SJCRH30 (cell line): ENCODE results near the gene KCNA10. TPM values are rescaled to one million over a fixed set of nuclear protein-coding genes. Genes with fewer than 3 reads are reported as not detected.

Source experiments
- DNase-seq, 2 experiments: peaks; one replicate each; pipeline ENCODE4 v3.0.0-alpha.2; 2015 to 2020
- H3K27ac ChIP-seq: fragments of 250-450 bp; sonication (Bioruptor Pico); 2 replicates; pipeline ENCODE4 v1.5.1; 2020; ENCODE audit warnings: mild to moderate bottlenecking, moderate library complexity
- H3K27me3 ChIP-seq: fragments of 250-450 bp; sonication (Bioruptor Pico); 2 replicates; pipeline ENCODE4 v1.5.1; 2020; ENCODE audit warnings: mild to moderate bottlenecking, moderate library complexity
- H3K36me3 ChIP-seq: fragments of 250-450 bp; sonication (Bioruptor Pico); 2 replicates; pipeline ENCODE4 v1.5.1; 2020; ENCODE audit warnings: mild to moderate bottlenecking, moderate library complexity
- H3K4me1 ChIP-seq: fragments of 250-450 bp; sonication (Bioruptor Pico); 2 replicates; pipeline ENCODE4 v1.5.1; 2020; ENCODE audit warnings: mild to moderate bottlenecking, moderate library complexity
- H3K4me3 ChIP-seq: fragments of 250-450 bp; sonication (Bioruptor Pico); 2 replicates; pipeline ENCODE4 v1.5.1; 2020; ENCODE audit warnings: mild to moderate bottlenecking, moderate library complexity
- H3K9me3 ChIP-seq: fragments of 250-450 bp; sonication (Bioruptor Pico); replicated peaks from 2 replicates; pipeline ENCODE4 v1.5.1; 2020; ENCODE audit warnings: mild to moderate bottlenecking, moderate library complexity
- total RNA-seq: library from RNA; depleted of rRNA; stranded (reverse); fragments of >200 nt; shearing (Covaris generic); gene quantifications from 2 replicates; pipeline ENCODE4 v1.2.3, GENCODE V29; 2014

Gene KCNA10
- total RNA-seq, 1 experiment from 2014 or later: not detected

DNA sequence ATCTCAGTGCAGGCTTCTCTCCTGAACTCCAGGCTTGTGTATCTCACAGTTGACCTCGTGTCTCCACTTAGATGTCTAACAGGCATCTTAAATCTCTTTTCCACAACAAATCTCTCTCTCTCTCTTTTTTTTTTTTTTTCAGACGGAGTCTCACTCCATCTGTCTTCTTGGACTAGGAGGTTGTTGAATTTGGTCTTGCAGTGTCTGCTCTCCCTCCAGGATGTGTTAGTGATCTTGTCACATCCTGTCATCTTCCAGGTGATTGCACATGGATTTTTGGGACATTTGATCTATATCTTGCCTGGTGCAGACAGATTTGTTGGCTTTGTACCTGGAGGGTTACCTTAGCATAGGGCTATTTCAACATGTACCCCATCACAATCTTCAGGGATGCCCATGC lies 26.5 kb upstream of the KCNA10 start:
- Histone ChIP-seq H3K36me3 (no peaks in the 10 kb centered on the region), H3K27ac (no peak overlapping the region), H3K27me3 (peaks cover 9% of the 10 kb centered on the region; the same call in 1 of the 2 replicates), H3K9me3 (no peaks in the 10 kb centered on the region), H3K4me1 (no peaks in the 10 kb centered on the region), H3K4me3 (no peak overlapping the region)
- no peak for DNase-seq

- Histone ChIP-seq H3K4me3 (no peak overlapping the region), H3K27me3 (peaks cover 9% of the 10 kb centered on the region; the same call in 1 of the 2 replicates), H3K27ac (no peak overlapping the region), H3K36me3 (no peaks in the 10 kb centered on the region), H3K4me1 (no peaks in the 10 kb centered on the region), H3K9me3 (no peaks in the 10 kb centered on the region)
- DNase-seq: no peak
Measured at GRCh38 chr1:110544753-110545152, 25.8 kb upstream of the KCNA10 start.

- Histone ChIP-seq H3K4me3 (no peak overlapping the region), H3K27me3 (peaks cover 3% of the 10 kb centered on the region; the same call in 1 of the 2 replicates), H3K36me3 (no peaks in the 10 kb centered on the region), H3K9me3 (no peaks in the 10 kb centered on the region), H3K27ac (no peak overlapping the region), H3K4me1 (no peaks in the 10 kb centered on the region)
- peak; percentile 12 to 63 for DNase-seq
Measured at GRCh38 chr1:110542725-110543124, 23.8 kb upstream of the KCNA10 start.

- H3K4me3 ChIP-seq: no peak overlapping the region
Measured at GRCh38 chr1:110541906-110542395, 23.0 kb upstream of the KCNA10 start.

DNA sequence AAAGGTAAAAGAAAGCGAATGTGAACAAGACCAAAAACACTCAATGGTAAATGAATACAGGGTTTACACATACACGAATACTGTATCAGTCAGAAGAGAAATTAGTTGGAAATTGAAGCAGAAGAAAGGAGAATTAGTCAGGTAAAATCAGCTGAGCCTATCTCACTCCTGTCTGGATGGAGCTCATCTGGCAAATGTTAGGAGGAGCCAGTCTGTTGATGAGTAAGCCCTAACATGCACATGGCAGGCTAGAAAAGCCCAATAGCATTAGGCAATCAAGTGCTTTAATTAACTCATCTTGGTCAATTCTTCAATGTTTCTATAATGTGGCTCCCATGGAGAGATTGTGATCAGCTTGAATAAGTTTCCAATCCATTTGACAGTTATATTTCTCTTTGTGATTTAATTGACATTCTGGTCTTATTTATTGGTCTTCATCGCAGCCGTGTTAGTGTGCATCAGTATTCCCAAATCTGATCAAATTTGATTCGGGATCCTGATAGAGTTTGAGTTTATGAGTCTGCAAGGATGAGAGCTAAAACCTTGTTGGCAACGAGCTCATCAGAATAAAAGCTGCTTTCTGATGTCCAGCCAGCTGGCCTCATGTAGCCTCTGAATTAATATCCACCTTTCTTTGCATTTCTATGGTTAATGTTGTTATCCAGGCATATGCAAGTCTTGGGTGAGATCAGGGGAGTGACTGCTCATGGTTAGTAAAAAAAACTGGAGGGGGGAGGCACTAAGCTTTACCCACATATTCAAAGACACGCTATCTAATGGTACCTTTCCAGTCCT lies 22.1 kb upstream of the KCNA10 start:
- no peak overlapping the region for H3K27ac ChIP-seq
- no peaks in the 10 kb centered on the region for H3K36me3 ChIP-seq
- no peaks in the 10 kb centered on the region for H3K4me1 ChIP-seq
- H3K4me3 ChIP-seq: no peak overlapping the region
- no peaks in the 10 kb centered on the region for H3K27me3 ChIP-seq
- no peak for DNase-seq
- H3K9me3 ChIP-seq: no peaks in the 10 kb centered on the region

More at GRCh38 chr1:110541906-110542395, 23.0 kb upstream of the KCNA10 start:
- Histone ChIP-seq H3K4me1 (no peaks in the 10 kb centered on the region), H3K36me3 (no peaks in the 10 kb centered on the region), H3K27me3 (peaks cover 3% of the 10 kb centered on the region; the same call in 1 of the 2 replicates), H3K9me3 (no peaks in the 10 kb centered on the region), H3K27ac (no peak overlapping the region)
- DNase-seq: no peak

GRCh38 chr1:110538921-110539320 lies 19.9 kb upstream of the KCNA10 start:
- Histone ChIP-seq H3K36me3 (no peaks in the 10 kb centered on the region), H3K9me3 (no peaks in the 10 kb centered on the region), H3K27ac (no peak overlapping the region), H3K4me3 (no peak overlapping the region), H3K4me1 (no peaks in the 10 kb centered on the region; the same call in 1 of the 2 replicates), H3K27me3 (no peaks in the 10 kb centered on the region)
- DNase-seq: no peak

- Histone ChIP-seq H3K36me3 (no peaks in the 10 kb centered on the region), H3K4me3 (no peak overlapping the region), H3K4me1 (no peaks in the 10 kb centered on the region; the same call in 1 of the 2 replicates), H3K27ac (no peak overlapping the region), H3K9me3 (no peaks in the 10 kb centered on the region), H3K27me3 (no peaks in the 10 kb centered on the region)
- no peak for DNase-seq
Measured at GRCh38 chr1:110538075-110538474, 19.1 kb upstream of the KCNA10 start.

GRCh38 chr1:110535985-110536384 lies 17.0 kb upstream of the KCNA10 start:
- Histone ChIP-seq H3K27ac (no peak overlapping the region), H3K4me3 (no peak overlapping the region), H3K27me3 (no peaks in the 10 kb centered on the region), H3K4me1 (no peaks in the 10 kb centered on the region; the same call in 1 of the 2 replicates), H3K36me3 (no peaks in the 10 kb centered on the region), H3K9me3 (no peaks in the 10 kb centered on the region)
- no peak for DNase-seq

DNA sequence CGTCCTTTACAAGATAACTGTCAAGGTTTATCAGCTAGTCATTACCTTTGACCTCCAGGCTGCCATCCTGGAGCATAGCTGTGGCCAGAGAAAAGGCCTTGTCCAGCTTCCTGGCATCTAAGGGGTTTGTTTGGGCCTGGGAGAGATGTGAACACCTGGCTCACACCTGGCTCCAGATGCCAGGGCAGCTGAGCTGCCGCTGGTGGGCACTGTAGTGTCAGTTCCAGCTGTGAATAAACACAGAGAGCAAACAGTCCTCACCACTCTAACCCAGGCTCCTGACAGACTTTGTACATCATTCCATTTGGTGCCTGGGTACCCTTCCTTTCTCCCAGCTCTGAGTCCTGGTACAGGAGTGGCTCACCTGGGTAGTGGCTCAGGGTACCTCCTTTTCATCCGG lies 14.3 kb upstream of the KCNA10 start:
- no peak for DNase-seq
- no peak overlapping the region for H3K4me3 ChIP-seq
- H3K27me3 ChIP-seq: no peaks in the 10 kb centered on the region
- no peak overlapping the region for H3K27ac ChIP-seq
- no peaks in the 10 kb centered on the region for H3K36me3 ChIP-seq
- H3K4me1 ChIP-seq: no peaks in the 10 kb centered on the region; the same call in 1 of the 2 replicates
- no peaks in the 10 kb centered on the region for H3K9me3 ChIP-seq

DNA sequence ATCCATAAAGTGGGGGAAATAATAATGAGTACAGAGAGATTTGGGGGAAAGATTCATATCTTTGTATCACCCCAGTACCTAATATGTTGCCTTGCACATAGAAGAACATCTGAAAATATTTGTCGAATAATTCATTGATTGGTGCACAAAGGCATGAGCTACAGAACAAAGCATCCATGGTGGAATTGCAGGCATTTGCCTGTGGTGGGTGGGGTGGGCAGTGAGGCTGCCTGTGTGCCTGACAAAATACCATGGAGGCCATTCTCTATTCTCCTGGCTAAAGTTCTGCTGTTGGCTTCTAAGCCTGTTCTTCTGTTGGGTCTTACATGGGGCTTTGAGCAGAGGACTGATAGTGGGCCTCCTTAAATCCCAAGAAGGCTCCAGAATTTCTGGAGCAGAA lies 10.0 kb upstream of the KCNA10 start:
- Histone ChIP-seq H3K27me3 (no peaks in the 10 kb centered on the region), H3K4me3 (no peak overlapping the region), H3K4me1 (peaks cover 9% of the 10 kb centered on the region; the same call in 1 of the 2 replicates), H3K9me3 (no peaks in the 10 kb centered on the region), H3K36me3 (no peaks in the 10 kb centered on the region), H3K27ac (no peak overlapping the region)
- no peak for DNase-seq

DNA sequence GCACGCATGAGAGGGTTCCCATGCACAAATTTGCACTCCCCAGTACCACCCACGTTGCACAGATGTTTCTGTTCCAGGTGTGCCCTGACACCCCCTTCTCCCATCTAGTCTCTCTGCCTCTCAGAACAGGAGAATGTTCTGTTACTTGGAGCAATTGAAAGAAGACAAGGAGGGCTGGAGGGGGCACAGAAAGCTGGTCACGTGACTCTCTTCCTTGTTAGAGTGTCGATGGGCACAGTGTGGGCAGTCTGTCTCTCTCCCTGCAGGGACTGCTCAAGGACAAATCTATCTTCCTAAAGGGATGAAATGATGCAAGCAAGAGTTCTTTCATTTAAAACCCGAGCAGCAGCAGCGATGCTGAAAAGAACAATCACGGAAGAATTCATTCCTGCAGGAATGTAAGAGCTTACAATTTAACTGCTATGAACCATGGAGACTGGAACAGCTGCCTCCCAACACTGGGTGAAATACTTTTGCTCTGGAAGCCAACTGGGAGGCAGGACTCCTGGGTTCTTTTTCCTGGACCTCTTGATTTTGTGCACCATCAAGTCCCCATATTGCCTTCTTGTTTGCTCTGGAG lies 7.3 kb upstream of the KCNA10 start:
- Histone ChIP-seq H3K36me3 (no peaks in the 10 kb centered on the region), H3K27ac (no peak overlapping the region), H3K4me3 (no peak overlapping the region), H3K4me1 (peaks cover 9% of the 10 kb centered on the region; the same call in 1 of the 2 replicates), H3K9me3 (no peaks in the 10 kb centered on the region), H3K27me3 (no peaks in the 10 kb centered on the region)
- DNase-seq: no peak

DNA sequence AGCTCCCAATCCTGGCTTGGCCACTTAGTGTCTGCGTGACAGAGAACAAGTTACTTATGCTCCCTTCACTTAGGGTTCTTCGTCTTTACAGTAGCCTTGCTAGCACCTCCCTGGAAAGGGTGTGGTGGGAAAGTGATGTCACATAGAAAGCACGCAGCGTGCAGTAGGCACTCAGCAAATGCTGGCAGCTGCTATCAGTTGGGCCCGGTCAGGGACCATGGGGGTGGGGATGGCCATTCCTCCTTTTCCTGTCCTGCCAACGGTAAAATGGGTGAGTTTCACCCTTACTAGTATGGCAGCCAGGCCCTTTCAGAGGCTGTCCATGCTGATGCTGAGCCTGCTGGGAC lies 6.2 kb upstream of the KCNA10 start:
- H3K4me3 ChIP-seq: no peak overlapping the region
- H3K27me3 ChIP-seq: no peaks in the 10 kb centered on the region
- peaks cover 9% of the 10 kb centered on the region; the same call in 1 of the 2 replicates for H3K4me1 ChIP-seq
- H3K27ac ChIP-seq: no peak overlapping the region
- DNase-seq: peak; percentile 35 to 53
- no peaks in the 10 kb centered on the region for H3K9me3 ChIP-seq
- H3K36me3 ChIP-seq: no peaks in the 10 kb centered on the region

DNA sequence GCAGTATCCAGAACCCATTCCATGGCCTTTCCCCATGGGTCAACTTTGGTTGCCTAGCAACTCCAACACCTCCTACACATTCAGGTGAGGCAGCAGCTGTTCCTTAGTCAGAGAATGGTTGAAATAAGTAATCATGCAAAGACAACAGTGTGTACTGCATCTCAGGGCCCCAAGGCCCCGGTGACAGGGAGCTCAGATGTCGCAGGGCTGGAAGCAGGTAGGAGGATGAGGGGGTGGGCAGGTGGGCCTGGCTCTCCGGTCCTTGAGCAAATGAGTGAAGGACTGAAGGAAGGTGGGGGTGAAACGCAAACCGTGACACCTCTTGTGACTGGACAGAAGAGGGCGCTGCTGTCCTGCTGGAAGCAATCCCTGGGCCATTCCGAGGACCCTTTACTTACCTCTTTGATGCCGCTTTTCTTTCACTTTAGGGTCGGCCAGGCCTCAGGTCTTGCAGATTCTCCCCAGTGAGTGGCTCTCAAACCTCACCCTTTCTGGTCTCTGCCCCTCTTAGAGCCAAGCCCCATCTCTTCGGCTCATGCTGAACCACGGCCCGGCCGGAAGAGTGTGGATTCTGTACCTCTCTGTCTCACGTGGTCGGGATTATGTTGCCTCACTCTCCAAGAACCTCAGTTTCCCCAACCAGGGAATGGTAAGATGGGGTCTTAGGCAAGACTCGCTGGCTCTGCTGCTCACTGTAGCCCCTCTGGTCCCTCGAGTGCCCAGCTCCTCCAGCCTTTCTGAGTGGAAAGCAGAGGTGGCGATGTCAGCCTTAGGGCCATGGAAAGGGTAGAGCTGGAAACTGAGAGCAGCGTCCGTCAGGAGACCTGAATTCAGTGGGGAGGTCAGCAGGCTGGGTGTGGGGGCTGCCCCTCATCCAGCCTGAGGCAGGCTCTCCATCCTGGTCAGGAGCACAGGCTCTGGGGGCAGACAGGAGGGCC lies 5.6 kb upstream of the KCNA10 start:
- H3K9me3 ChIP-seq: no peaks in the 10 kb centered on the region
- H3K27ac ChIP-seq: no peak overlapping the region
- H3K27me3 ChIP-seq: no peaks in the 10 kb centered on the region
- H3K36me3 ChIP-seq: no peaks in the 10 kb centered on the region
- peaks cover 9% of the 10 kb centered on the region; the same call in 1 of the 2 replicates for H3K4me1 ChIP-seq
- H3K4me3 ChIP-seq: no peak overlapping the region
- peak; percentile 47 to 63 for DNase-seq

DNA sequence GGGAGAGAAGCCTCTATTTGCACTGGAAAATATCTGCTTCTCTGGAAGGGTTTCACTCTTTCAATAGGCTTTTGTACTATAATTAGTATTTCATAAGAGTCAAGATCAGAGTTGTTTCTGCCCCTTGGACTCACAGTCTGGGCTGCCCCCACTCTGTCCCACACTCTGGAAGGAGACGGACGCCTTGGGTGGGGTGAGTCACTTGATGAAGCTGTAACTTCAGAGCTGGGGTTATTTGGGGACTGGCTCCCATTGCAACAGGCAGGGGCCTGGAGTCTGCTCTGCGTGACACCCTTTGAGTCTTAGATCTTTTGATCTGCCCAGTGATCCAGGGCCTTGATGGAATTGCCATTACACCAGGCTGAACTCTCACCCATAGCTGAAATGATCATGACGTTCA lies 4.0 kb upstream of the KCNA10 start:
- H3K4me1 ChIP-seq: peaks cover 9% of the 10 kb centered on the region; the same call in 1 of the 2 replicates
- DNase-seq: no peak
- H3K9me3 ChIP-seq: no peaks in the 10 kb centered on the region
- H3K36me3 ChIP-seq: no peaks in the 10 kb centered on the region
- H3K27me3 ChIP-seq: no peaks in the 10 kb centered on the region
- H3K4me3 ChIP-seq: no peak overlapping the region
- no peak overlapping the region for H3K27ac ChIP-seq
